Measurements from ENCODE around the gene TGFA. TPM values are rescaled to one million over a fixed set of nuclear protein-coding genes. Genes with fewer than 3 reads are reported as not detected.

The TGFA gene
- total and polyA plus RNA-seq, 2 donors (not counting 1 experiment from before 2014, with no cell fraction given) = 0.06 TPM; not detected in 1

DNA sequence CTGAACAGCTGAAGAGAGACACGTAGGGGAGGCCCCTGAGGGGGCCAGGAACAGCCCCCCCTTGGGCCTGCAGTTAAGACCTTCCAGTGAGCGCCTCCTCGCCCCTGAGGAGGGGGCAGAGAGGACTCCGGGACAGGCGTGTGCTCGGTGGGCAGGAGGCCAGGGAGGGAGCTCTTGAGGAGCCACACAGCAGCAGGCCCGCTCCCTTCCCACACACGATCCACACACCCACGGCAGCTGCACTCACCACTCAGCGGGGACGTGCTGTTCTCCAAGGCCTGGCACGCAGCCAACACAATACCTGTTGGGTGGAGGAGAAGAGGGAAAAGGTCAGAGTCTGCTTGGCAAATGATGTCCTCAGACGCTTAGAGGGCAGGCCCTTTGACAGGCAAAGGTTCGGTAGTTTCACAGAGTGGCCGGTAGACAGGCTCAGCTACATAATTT, 39.0 kb downstream of the TGFA start:
- H3K4me2 ChIP-seq (ENCODE audit: extremely low read depth, insufficient read depth, low read length) = no peak overlapping the region
- H3K27ac ChIP-seq (ENCODE audit: insufficient read depth, low read length) = no peak overlapping the region
- no peak overlapping the region for H3K9ac ChIP-seq (ENCODE audit: insufficient read depth, low read length)
- no peaks in the 10 kb centered on the region for H3K27me3 ChIP-seq (ENCODE audit: control insufficient read depth, insufficient read depth, low read length)
- DNase-seq (ENCODE audit: low read depth in 2 of 2) = no peak
- no peak overlapping the region for H3K4me3 ChIP-seq (replicated peaks in 1 of 4; ENCODE audit: control extremely low read depth in 1 of 4, insufficient read depth in 1 of 4, low read depth in 3 of 4, low read length in 4 of 4)
- no peaks in the 10 kb centered on the region for H3K4me1 ChIP-seq (ENCODE audit: control insufficient read depth, extremely low read depth, insufficient read depth, low read length)
- no peaks in the 10 kb centered on the region for H3K9me3 ChIP-seq (ENCODE audit: control insufficient read depth, insufficient read depth, low read depth, low read length)
- H2AFZ ChIP-seq (ENCODE audit: low read length) = no peak overlapping the region
- H3K79me2 ChIP-seq (ENCODE audit: control insufficient read depth, insufficient read depth, low read length) = no peaks in the 10 kb centered on the region
- TF ChIP-seq CTCF (conservative IDR thresholded peaks at IDR 0.05 in 1 of 2, IDR thresholded peaks at IDR 0.05 in 1 of 2; ENCODE audit: low read depth in 1 of 2, low read length in 2 of 2) = no peak
- no peak for TF ChIP-seq EZH2 (IDR thresholded peaks at IDR 0.05; ENCODE audit: low read length, missing control alignments)
- no peaks in the 10 kb centered on the region for H3K36me3 ChIP-seq (ENCODE audit: control insufficient read depth, insufficient read depth, low read length)
- H4K20me1 ChIP-seq (ENCODE audit: control insufficient read depth, extremely low read depth, insufficient read depth, low read length) = no peaks in the 10 kb centered on the region

DNA sequence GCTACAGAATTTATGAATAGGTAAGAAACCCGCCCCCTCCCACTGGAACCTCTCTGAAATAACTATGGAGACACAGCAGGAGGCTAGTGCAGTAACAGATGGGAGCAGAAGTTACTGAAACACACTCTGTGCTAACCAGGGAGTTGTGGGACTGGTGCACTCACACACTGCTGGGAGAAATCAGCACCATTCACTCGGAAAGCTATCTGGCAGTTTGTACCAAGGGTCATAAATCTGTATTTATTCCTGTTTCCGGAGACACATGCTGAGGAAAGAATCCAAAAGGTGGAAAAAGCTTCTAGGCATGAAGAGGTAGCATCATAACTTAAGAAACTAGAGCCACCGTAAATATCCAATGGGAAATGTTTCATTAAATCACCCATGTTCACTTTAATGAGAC, 39.9 kb downstream of the TGFA start:
- no peak overlapping the region for H3K4me3 ChIP-seq (replicated peaks in 1 of 4; ENCODE audit: control extremely low read depth in 1 of 4, insufficient read depth in 1 of 4, low read depth in 3 of 4, low read length in 4 of 4)
- no peak overlapping the region for H3K27ac ChIP-seq (ENCODE audit: insufficient read depth, low read length)
- H3K9me3 ChIP-seq (ENCODE audit: control insufficient read depth, insufficient read depth, low read depth, low read length) = no peaks in the 10 kb centered on the region
- H3K27me3 ChIP-seq (ENCODE audit: control insufficient read depth, insufficient read depth, low read length) = no peaks in the 10 kb centered on the region
- H3K36me3 ChIP-seq (ENCODE audit: control insufficient read depth, insufficient read depth, low read length) = no peaks in the 10 kb centered on the region
- DNase-seq (ENCODE audit: low read depth in 2 of 2) = no peak
- no peaks in the 10 kb centered on the region for H3K4me1 ChIP-seq (ENCODE audit: control insufficient read depth, extremely low read depth, insufficient read depth, low read length)
- no peaks in the 10 kb centered on the region for H3K79me2 ChIP-seq (ENCODE audit: control insufficient read depth, insufficient read depth, low read length)
- no peak overlapping the region for H2AFZ ChIP-seq (ENCODE audit: low read length)
- H4K20me1 ChIP-seq (ENCODE audit: control insufficient read depth, extremely low read depth, insufficient read depth, low read length) = no peaks in the 10 kb centered on the region
- no peak overlapping the region for H3K4me2 ChIP-seq (ENCODE audit: extremely low read depth, insufficient read depth, low read length)
- H3K9ac ChIP-seq (ENCODE audit: insufficient read depth, low read length) = no peak overlapping the region
- no peak for TF ChIP-seq EZH2 (IDR thresholded peaks at IDR 0.05; ENCODE audit: low read length, missing control alignments)
- no peak for TF ChIP-seq CTCF (conservative IDR thresholded peaks at IDR 0.05 in 1 of 2, IDR thresholded peaks at IDR 0.05 in 1 of 2; ENCODE audit: low read depth in 1 of 2, low read length in 2 of 2)

DNA sequence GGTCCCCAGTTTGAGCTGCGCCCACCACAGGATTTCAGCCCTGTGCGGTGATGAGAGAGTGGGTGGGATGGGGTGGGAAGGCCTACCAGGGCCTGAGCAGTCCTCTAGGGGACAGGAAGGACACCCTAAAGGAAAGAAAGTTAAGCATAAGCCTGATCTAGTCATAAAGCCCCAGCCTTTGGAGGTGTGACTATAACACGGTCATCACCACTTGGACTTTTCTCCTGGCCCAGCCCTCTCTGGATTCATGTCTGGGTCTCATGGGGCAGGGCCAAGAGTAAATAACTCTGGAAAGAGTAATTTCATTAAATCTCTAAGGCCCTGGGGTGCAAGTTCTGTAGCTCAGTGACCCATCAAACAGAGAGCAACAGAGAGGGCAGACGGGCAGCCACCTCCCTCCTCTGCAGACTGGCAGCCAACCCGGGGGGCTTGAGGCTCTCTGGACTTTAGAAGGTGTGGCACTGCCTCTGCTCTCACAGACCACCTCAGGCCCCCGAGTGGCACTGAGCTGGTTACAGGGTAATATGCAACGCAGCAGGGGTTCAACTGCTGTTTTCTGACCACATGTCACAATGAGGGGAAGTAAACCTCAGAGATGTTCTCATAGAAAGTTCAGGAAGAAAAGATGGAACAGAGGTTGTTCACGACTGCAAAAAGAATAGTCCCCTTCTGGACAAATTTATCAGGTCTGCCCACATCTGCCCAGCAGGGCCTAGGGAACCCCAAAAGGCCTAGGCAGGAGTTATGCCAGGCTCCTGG, 41.5 kb downstream of the TGFA start:
- Histone ChIP-seq H3K9me3 (ENCODE audit: control insufficient read depth, insufficient read depth, low read depth, low read length) (no peaks in the 10 kb centered on the region), H3K27me3 (ENCODE audit: control insufficient read depth, insufficient read depth, low read length) (no peaks in the 10 kb centered on the region), H3K36me3 (ENCODE audit: control insufficient read depth, insufficient read depth, low read length) (no peaks in the 10 kb centered on the region), H3K79me2 (ENCODE audit: control insufficient read depth, insufficient read depth, low read length) (no peaks in the 10 kb centered on the region), H3K27ac (ENCODE audit: insufficient read depth, low read length) (no peak overlapping the region), H2AFZ (ENCODE audit: low read length) (no peak overlapping the region), H3K4me2 (ENCODE audit: extremely low read depth, insufficient read depth, low read length) (no peak overlapping the region), H3K4me3 (replicated peaks in 1 of 4; ENCODE audit: control extremely low read depth in 1 of 4, insufficient read depth in 1 of 4, low read depth in 3 of 4, low read length in 4 of 4) (no peak overlapping the region), H3K9ac (ENCODE audit: insufficient read depth, low read length) (no peak overlapping the region), H4K20me1 (ENCODE audit: control insufficient read depth, extremely low read depth, insufficient read depth, low read length) (no peaks in the 10 kb centered on the region), H3K4me1 (ENCODE audit: control insufficient read depth, extremely low read depth, insufficient read depth, low read length) (no peaks in the 10 kb centered on the region)
- DNase-seq (ENCODE audit: low read depth in 2 of 2) = no peak
- TF ChIP-seq CTCF (conservative IDR thresholded peaks at IDR 0.05 in 1 of 2, IDR thresholded peaks at IDR 0.05 in 1 of 2; ENCODE audit: low read depth in 1 of 2, low read length in 2 of 2) (no peak), EZH2 (IDR thresholded peaks at IDR 0.05; ENCODE audit: low read length, missing control alignments) (no peak)

All from fibroblast of lung (primary cell).